GOT3 (cell line): ENCODE measurements around the gene AKAP3.

Source experiments
- DNase-seq: peaks from one replicate; lab custom pipeline; 2025; ENCODE audit warnings: mixed read lengths; lab: John Stamatoyannopoulos, UW

AKAP3 gene

GRCh38 chr12:4595881-4596280 lies 53.0 kb downstream of the AKAP3 start:
- no peak for DNase-seq

- DNase-seq, result no peak
Measured at GRCh38 chr12:4591180-4591687, 57.6 kb downstream of the AKAP3 start.

- no peak for DNase-seq
Measured at GRCh38 chr12:4589941-4590340, 58.9 kb downstream of the AKAP3 start.

DNA sequence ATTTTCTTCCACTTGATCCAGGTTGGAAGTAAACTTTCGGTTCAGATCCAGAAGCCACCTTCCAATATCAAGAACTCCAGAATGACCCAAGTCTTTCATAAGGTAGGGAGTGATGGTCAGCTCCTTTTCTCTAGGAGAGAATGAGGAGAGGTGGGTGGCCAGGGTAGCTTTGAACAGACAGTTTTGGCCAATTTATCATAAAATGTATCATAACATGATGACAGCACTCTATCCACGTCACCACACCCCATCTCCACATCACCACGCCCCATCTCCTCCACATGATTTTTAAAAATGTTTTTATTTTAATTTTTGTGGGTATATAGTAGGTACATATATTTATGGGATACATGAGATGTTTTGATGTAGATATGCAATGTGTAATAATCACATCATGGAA lies 59.9 kb downstream of the AKAP3 start:
- no peak for DNase-seq

- DNase-seq, result no peak
Measured at GRCh38 chr12:4587108-4587507, 61.7 kb downstream of the AKAP3 start.

DNA sequence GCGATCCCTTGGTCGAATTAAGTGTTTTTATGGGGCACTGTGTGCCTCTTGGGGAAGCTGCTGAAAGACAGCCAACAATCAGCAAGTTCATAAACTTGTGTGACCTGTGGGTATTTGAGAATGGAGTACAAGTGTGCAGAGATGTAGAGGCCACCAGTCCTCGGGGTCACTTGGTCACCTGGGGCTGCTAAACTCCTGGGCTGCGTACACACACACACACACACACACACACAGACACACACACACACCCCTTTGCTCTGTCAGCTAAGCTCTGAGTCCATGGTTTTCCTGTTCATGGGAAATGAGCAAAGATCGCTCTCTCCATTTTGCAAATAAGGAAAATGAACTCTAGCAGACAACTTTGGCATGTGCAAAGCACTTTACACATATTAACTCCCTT lies 62.4 kb downstream of the AKAP3 start:
- DNase-seq, result no peak

GRCh38 chr12:4584896-4585295 lies 64.0 kb downstream of the AKAP3 start:
- DNase-seq, result no peak

GRCh38 chr12:4584281-4584680 lies 64.6 kb downstream of the AKAP3 start:
- DNase-seq, result no peak

- no peak for DNase-seq
Measured at GRCh38 chr12:4580281-4580688, 68.6 kb downstream of the AKAP3 start.

- no peak for DNase-seq
Measured at GRCh38 chr12:4579305-4580102, 69.3 kb downstream of the AKAP3 start.

GRCh38 chr12:4572680-4573079 lies 76.2 kb downstream of the AKAP3 start:
- no peak for DNase-seq

GRCh38 chr12:4569261-4569660 lies 79.6 kb downstream of the AKAP3 start:
- no peak for DNase-seq

- no peak for DNase-seq
Measured at GRCh38 chr12:4567073-4567881, 81.6 kb downstream of the AKAP3 start.

DNA sequence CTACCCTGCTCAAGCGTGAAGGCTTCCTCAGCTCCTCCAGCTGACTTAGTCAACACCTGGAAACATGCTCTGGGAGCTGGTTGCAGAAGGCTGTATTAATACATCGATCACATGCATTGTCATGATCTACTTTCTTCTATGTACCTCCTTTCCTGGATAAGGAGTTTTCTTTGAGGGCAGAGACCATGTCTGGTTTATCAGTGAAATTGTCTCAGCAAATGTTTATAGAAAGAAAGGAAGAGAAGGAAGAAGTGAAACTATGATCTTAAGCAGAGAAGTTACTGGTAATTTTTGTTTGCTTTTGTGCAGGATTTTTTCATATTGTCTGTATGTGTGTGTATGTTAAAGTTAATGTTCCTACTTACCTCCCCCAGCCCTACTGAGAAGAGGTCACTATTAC lies 82.4 kb downstream of the AKAP3 start:
- DNase-seq, result no peak
